HepG2 (cell line): ENCODE data around the gene TDG. TPM values are rescaled to one million over a fixed set of nuclear protein-coding genes. Genes with fewer than 3 reads are reported as not detected.

Experiments
- GATA4 ChIP-seq: sonication (generic); IDR thresholded peaks from 2 replicates; pipeline ENCODE4 v1.6.1; 2016; ENCODE audit warnings: antibody characterized with exemption, low read depth, borderline replicate concordance
- JUND ChIP-seq: sonication (generic); formaldehyde crosslinking; IDR thresholded peaks from 2 replicates; pipeline ENCODE4 v1.8.0; 2022; ENCODE audit warnings: mild to moderate bottlenecking, missing genetic modification reagents
- NBN ChIP-seq: fragments of 450-650 bp; conservative IDR thresholded peaks from 2 replicates; pipeline ENCODE4 v1.6.1; 2017
- SP5 ChIP-seq: IDR thresholded peaks from 2 replicates; pipeline ENCODE4 v1.6.1; 2016; ENCODE audit warnings: low read depth, borderline replicate concordance
- TEAD3 ChIP-seq: optimal IDR thresholded peaks from 2 replicates; pipeline ENCODE3; 2016; ENCODE audit warnings: borderline replicate concordance
- TFE3 ChIP-seq: IDR thresholded peaks from 2 replicates; pipeline ENCODE4 v1.6.1; 2016
- THAP8 ChIP-seq: sonication (generic); formaldehyde crosslinking; IDR thresholded peaks from 2 replicates; pipeline ENCODE4 v1.5.1; 2020; ENCODE audit warnings: missing genetic modification reagents, mild to moderate bottlenecking, borderline replicate concordance
- ZBTB2 ChIP-seq: sonication (generic); formaldehyde crosslinking; IDR thresholded peaks from 2 replicates; pipeline ENCODE4 v1.8.0; 2022; ENCODE audit warnings: low read depth, missing genetic modification reagents
- ZFAT ChIP-seq: sonication (generic); formaldehyde crosslinking; conservative IDR thresholded peaks from 2 replicates; pipeline ENCODE4 v1.8.1; 2023; ENCODE audit warnings: missing genetic modification reagents, inconsistent platforms
- ZFP36L1 ChIP-seq: sonication (generic); formaldehyde crosslinking; IDR thresholded peaks from 2 replicates; pipeline ENCODE4 v1.8.0; 2022; ENCODE audit warnings: mild to moderate bottlenecking, missing genetic modification reagents, moderate library complexity
- ZKSCAN8 ChIP-seq: IDR thresholded peaks from 2 replicates; pipeline ENCODE4 v1.6.1; 2016; ENCODE audit warnings: borderline replicate concordance, missing genetic modification reagents, missing compliant biosample characterization
- ZNF276 ChIP-seq: sonication (generic); formaldehyde crosslinking; IDR thresholded peaks from 2 replicates; pipeline ENCODE4 v1.4.0; 2020; ENCODE audit warnings: mild to moderate bottlenecking, low read depth, missing genetic modification reagents
- ZNF839 ChIP-seq: sonication (generic); formaldehyde crosslinking; IDR thresholded peaks from 2 replicates; pipeline ENCODE4 v1.4.0; 2020; ENCODE audit warnings: missing genetic modification reagents, mild to moderate bottlenecking, borderline replicate concordance
- ZXDC ChIP-seq: sonication (generic); formaldehyde crosslinking; IDR thresholded peaks from 2 replicates; pipeline ENCODE4 v1.5.0; 2020; ENCODE audit warnings: mild to moderate bottlenecking, missing genetic modification reagents
- polyA plus RNA-seq, 8 experiments: library from polyadenylated mRNA; depleted of rRNA in 3 of 8; stranded (reverse) in 7 of 8; unstranded in 1 of 8; fragments of >200 nt; fragmentation: Illumina TruSeq in 4 of 8; extraction: Trizol in 4 of 8; gene quantifications; 2 replicates each; pipeline versions ENCODE4 v1.2.1 to v1.2.3, GENCODE V29; 2011 to 2016; ENCODE audit warnings: low read depth in 4 of 8, missing spikeins in 1 of 8, mixed read lengths in 1 of 8; ENCODE audit not compliant: insufficient read depth in 1 of 8
- total RNA-seq, 5 experiments: library from RNA; depleted of rRNA; stranded (reverse); fragments of >200 nt; fragmentation: Illumina TruSeq; extraction: Trizol; gene quantifications; 2 replicates each; pipeline ENCODE4 v1.2.3, GENCODE V29; 2016; ENCODE audit warnings: low read depth in 1 of 5

TDG gene
- total and polyA plus RNA-seq, 2 of the 13 experiments (the other 11 are each of a cell fraction or from before 2014, with no cell fraction given): 14.2 to 19.5 TPM

DNA sequence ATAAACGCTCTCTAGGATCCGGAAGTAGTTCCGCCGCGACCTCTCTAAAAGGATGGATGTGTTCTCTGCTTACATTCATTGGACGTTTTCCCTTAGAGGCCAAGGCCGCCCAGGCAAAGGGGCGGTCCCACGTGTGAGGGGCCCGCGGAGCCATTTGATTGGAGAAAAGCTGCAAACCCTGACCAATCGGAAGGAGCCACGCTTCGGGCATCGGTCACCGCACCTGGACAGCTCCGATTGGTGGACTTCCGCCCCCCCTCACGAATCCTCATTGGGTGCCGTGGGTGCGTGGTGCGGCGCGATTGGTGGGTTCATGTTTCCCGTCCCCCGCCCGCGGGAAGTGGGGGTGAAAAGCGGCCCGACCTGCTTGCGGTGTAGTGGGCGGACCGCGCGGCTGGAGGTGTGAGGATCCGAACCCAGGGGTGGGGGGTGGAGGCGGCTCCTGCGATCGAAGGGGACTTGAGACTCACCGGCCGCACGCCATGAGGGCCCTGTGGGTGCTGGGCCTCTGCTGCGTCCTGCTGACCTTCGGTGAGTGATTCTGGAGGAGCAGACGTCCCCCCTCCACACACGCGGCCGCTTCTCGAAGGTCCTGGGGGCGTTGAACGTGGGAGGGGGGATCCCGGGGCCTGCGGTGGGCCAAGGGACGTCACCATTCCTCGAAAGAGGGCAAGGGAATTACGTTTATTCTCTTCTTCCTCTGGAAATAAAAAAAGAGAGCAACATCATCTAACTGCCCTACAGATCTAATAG lies 35.5 kb upstream of the TDG start, which contains the start of gene HSP90B1 (continued):
- TF ChIP-seq GATA4 (peak; percentile 73; the same call in 1 of the 2 replicates), ZNF839 (CRISPR knock-in tag) (no peak), TEAD3 (CRISPR knock-in tag) (no peak), ZFP36L1 (CRISPR knock-in tag) (peak; percentile 90; the same call in 1 of the 2 replicates), ZBTB2 (peak; percentile 86), ZFAT (CRISPR knock-in tag) (no peak), THAP8 (CRISPR knock-in tag) (no peak), ZKSCAN8 (CRISPR knock-in tag) (no peak), NBN (no peak), SP5 (CRISPR knock-in tag) (peak; percentile 74), ZXDC (CRISPR knock-in tag) (no peak; the same call in 1 of the 2 replicates), ZNF276 (no peak), JUND (CRISPR knock-in tag) (no peak), TFE3 (CRISPR knock-in tag) (no peak)
